RKO (cell line): ENCODE results near the gene COQ5.
A peak's percentile ranks its signal among the peaks of the same experiment; 100 is the strongest.
"Not testable (repeated sequence)": the region's sequence is repeated elsewhere in the genome, so short reads cannot be mapped to it uniquely, and the experiment has no call there.

Experiments
- DNase-seq: peaks from one replicate; pipeline ENCODE4 v3.0.0-alpha.2; 2016; ENCODE audit warnings: low spot score

The COQ5 gene

GRCh38 chr12:120528861-120529525, at the start of gene COQ5:
Gene COQ5, minus strand, starts transcription at chr12:120529158. Its CDS starts 17 bp downstream, at chr12:120529141.
- DNase-seq: peak; percentile 91

- no peak for DNase-seq
These were observed 45.1 kb upstream of the COQ5 start for GRCh38 chr12:120574106-120574505.

GRCh38 chr12:120573560-120573959, 44.6 kb upstream of the COQ5 start:
- DNase-seq: no peak

GRCh38 chr12:120571299-120571698, 42.3 kb upstream of the COQ5 start:
- no peak for DNase-seq

GRCh38 chr12:120563495-120563894, 34.5 kb upstream of the COQ5 start:
- no peak for DNase-seq

GRCh38 chr12:120562906-120563305, 33.9 kb upstream of the COQ5 start:
- DNase-seq: no peak

GRCh38 chr12:120557589-120557988, 28.6 kb upstream of the COQ5 start:
- DNase-seq: no peak

- no peak for DNase-seq
These were observed 25.7 kb upstream of the COQ5 start for GRCh38 chr12:120554678-120555077.

- no peak for DNase-seq
These were observed 17.1 kb upstream of the COQ5 start for GRCh38 chr12:120546050-120546386.

- DNase-seq: no peak
These were observed 15.7 kb upstream of the COQ5 start for GRCh38 chr12:120544691-120545090.

- DNase-seq: no peak
These were observed 13.2 kb upstream of the COQ5 start for GRCh38 chr12:120542166-120542565.

- DNase-seq: no peak
These were observed 11.5 kb upstream of the COQ5 start for GRCh38 chr12:120540445-120540844.

- peak; percentile 82 for DNase-seq
These were observed 10.3 kb upstream of the COQ5 start for GRCh38 chr12:120539303-120539702.

GRCh38 chr12:120538281-120539156, 9.6 kb upstream of the COQ5 start:
- no peak for DNase-seq

GRCh38 chr12:120537856-120538220, 8.9 kb upstream of the COQ5 start:
- DNase-seq: no peak

- DNase-seq: no peak
These were observed 7.3 kb upstream of the COQ5 start for GRCh38 chr12:120536064-120536791.

- peak; percentile 93 for DNase-seq
These were observed 6.0 kb upstream of the COQ5 start for GRCh38 chr12:120534703-120535655.

GRCh38 chr12:120534203-120534702, 5.3 kb upstream of the COQ5 start, which contains the start of gene RNF10:
Gene RNF10, plus strand, starts transcription at chr12:120534356. Its CDS starts 456 bp downstream, at chr12:120534812.
- peak; percentile 90 for DNase-seq

GRCh38 chr12:120532701-120533238, 3.8 kb upstream of the COQ5 start:
- DNase-seq: no peak

GRCh38 chr12:120530418-120530761, 1.4 kb upstream of the COQ5 start:
- DNase-seq: not testable (repeated sequence)
